Measurements from ENCODE around the gene ADAMTSL1.
A peak's percentile ranks its signal among the peaks of the same experiment; 100 is the strongest.

The ADAMTSL1 gene, protein sequence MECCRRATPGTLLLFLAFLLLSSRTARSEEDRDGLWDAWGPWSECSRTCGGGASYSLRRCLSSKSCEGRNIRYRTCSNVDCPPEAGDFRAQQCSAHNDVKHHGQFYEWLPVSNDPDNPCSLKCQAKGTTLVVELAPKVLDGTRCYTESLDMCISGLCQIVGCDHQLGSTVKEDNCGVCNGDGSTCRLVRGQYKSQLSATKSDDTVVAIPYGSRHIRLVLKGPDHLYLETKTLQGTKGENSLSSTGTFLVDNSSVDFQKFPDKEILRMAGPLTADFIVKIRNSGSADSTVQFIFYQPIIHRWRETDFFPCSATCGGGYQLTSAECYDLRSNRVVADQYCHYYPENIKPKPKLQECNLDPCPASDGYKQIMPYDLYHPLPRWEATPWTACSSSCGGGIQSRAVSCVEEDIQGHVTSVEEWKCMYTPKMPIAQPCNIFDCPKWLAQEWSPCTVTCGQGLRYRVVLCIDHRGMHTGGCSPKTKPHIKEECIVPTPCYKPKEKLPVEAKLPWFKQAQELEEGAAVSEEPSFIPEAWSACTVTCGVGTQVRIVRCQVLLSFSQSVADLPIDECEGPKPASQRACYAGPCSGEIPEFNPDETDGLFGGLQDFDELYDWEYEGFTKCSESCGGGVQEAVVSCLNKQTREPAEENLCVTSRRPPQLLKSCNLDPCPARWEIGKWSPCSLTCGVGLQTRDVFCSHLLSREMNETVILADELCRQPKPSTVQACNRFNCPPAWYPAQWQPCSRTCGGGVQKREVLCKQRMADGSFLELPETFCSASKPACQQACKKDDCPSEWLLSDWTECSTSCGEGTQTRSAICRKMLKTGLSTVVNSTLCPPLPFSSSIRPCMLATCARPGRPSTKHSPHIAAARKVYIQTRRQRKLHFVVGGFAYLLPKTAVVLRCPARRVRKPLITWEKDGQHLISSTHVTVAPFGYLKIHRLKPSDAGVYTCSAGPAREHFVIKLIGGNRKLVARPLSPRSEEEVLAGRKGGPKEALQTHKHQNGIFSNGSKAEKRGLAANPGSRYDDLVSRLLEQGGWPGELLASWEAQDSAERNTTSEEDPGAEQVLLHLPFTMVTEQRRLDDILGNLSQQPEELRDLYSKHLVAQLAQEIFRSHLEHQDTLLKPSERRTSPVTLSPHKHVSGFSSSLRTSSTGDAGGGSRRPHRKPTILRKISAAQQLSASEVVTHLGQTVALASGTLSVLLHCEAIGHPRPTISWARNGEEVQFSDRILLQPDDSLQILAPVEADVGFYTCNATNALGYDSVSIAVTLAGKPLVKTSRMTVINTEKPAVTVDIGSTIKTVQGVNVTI (N-terminal part only)

DNA sequence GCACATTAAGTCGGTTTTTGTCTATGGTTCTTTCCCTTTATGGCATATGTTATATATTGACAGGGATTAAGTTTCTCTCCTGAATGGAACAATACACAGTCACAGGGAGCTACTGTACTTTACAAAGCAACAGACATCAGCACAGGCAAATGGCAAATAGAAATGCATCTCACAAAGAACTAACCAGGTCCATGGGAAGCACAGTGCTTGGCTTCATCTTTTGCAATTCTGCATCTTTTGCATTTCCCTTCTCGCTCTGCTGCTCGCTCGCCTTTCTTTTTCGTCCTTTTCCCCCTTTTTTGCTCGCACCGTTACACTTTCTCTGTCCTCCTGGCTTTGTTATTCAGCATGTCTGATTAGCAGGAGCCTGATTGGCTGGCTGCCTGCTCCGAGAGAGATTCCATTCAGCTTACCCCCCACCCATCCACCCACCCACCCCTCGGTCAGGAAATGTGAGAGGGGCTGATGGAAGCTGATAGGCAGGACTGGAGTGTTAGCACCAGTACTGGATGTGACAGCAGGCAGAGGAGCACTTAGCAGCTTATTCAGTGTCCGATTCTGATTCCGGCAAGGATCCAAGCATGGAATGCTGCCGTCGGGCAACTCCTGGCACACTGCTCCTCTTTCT lies at the start of gene ADAMTSL1:
Gene ADAMTSL1 (plus strand): TSS at position 502 of the 628 bp plus-strand sequence. CDS start 80 bp downstream, at position 582.
- no peak for DNase-seq

DNA sequence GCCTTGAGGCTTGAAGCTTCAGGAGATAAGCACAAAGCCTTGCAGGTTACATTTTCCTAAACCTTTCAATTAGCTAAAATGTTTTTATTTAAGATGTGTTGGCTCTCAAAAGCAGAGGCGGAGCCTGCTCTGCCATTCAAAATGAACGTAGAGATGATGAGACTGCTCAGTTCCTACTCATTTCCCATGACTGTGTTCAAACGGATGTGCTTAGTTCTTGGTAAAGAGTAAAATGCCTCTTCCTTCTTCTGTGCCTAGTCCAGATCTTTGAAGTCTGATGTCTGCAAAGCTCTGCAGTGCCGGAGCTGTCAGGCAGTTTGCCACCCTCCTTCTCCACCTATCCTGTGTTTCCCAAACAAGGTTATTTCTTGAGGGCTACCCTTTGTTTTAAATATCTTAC lies 46.3 kb upstream of the ADAMTSL1 start:
- DNase-seq = no peak

- no peak for DNase-seq
These were observed 45.3 kb upstream of the ADAMTSL1 start for GRCh38 chr9:18428661-18429060.

DNA sequence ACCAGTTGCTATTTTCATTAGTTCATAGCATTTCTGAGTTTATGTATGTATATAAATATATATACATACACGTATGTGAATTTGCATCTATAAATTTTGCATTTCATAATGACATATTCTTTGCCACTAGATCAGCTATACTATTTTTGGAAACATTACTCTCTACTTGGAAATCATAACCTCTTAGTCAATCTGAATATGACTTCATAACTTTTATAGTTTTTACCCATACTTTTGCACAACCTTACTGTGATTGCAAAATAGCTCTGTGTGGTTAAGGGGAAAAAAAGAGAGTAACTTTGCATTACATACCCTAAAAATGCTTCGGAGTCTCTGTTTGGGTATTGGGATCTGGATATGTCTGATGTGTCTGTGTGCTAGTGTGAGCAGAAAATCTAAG lies 44.9 kb upstream of the ADAMTSL1 start:
- no peak for DNase-seq

DNA sequence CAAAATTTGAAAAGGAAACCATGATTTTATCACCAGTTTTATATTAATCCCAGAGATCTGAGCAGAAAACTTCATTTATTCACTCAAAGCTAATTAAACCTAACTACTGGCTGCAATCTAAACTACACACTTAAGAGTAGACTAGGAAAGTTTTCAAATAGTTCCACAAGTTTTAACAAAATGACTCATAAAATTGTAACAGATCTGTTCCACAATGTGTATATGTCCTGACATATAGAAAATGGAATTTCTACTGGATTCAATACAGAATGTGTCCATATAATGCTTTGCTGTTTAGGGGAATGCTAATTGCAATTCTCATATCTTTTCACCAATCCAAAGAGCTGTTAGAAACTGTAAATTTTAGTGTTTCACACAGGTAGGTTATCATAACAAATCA lies 40.3 kb upstream of the ADAMTSL1 start:
- no peak for DNase-seq

DNA sequence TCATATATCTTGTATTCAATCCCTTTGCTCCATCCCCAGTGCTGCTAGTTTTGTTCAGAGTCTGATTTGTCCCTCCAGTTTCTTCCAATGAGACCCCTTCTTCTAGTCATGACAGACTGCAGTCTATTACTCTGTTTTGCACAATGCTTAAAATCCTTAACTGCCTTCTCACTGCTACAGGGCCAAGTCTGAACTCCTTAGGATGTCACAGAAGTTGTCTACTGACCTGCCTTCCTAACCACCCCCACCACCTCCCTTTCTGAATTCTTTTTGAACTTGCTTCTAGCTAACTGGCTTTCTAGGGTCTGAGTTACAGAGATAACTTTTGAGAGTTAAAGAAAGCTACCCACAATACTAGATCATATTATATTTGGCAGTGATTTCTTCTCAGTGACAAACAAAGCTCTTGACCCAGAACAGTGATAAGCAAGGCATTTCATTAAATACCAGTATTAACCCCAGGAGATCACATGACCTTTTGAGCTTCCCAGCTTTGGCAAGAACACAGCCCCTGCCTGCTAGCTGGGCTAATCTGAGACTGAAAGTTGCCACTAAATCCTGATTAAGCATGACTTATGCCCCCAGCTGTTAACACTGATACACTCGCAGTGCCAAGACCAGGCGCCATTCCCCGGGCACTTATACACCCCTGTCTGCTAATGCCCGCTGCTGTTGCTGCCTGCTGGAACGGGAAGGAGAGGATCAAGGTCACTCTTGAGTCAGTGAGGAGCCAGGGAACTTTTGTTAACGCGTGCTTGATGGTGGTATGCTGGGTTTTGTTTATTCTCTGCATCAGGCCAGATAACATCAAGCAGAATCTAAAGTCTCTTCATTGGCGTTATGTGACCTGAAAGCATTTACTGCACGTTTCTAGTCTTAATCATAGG lies 36.4 kb upstream of the ADAMTSL1 start:
- DNase-seq = no peak

DNA sequence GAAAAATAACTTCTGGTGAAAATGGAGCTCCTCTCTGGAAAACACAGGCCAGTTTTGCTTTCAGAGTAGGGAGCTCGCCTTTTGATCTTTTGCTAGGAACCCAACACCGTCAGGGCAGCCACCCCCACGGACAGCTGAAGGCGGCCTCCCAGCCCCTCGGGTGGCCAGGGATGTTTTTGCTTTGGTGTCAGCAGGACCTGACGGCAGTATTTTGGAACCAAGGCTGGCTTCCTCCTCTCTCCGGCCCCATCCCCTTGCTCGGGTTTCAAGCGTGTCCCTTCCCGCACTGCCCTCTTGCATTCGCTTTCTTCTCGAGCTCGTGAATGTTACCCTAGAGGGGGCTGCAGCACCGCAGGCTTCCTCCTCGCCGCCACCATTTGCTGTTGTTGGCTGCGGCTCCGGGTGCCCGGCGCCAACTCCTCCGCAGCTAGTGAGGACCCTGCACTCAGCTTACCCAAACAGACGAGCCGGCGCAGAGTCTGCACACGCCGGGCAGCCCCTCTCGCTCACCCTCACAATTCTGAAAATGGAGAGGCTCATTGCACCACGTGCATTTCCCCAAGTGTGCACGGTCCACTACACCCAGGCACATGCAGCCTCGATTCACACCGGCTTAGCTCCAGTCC lies 35.5 kb upstream of the ADAMTSL1 start:
- no peak for DNase-seq

GRCh38 chr9:18438951-18439350 lies 35.0 kb upstream of the ADAMTSL1 start:
- no peak for DNase-seq

GRCh38 chr9:18441261-18441660 lies 32.7 kb upstream of the ADAMTSL1 start:
- no peak for DNase-seq

GRCh38 chr9:18442629-18443491 lies 31.1 kb upstream of the ADAMTSL1 start:
- DNase-seq = peak; percentile 6

GRCh38 chr9:18447131-18447530 lies 26.8 kb upstream of the ADAMTSL1 start:
- no peak for DNase-seq

- DNase-seq = no peak
These were observed 26.4 kb upstream of the ADAMTSL1 start for GRCh38 chr9:18447541-18447940.

DNA sequence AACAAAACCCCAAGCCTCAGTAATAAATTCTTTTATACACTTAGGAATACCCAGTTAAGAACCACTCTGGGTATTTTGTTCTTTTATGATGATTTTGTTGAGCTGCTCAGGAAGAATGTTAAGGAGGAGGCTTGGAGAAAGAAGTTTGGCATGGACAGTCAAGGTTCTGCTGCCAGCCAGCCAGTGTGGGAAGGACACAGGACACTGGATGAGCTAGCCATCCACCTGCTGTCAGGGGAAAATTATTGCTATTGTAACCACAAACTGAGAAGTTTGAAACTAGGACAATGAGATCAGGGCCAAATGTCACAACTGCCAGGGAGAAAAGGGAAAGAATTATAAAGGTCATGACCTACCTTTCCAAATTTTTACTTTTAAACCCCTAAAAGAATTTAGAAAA lies 25.9 kb upstream of the ADAMTSL1 start:
- DNase-seq = no peak

DNA sequence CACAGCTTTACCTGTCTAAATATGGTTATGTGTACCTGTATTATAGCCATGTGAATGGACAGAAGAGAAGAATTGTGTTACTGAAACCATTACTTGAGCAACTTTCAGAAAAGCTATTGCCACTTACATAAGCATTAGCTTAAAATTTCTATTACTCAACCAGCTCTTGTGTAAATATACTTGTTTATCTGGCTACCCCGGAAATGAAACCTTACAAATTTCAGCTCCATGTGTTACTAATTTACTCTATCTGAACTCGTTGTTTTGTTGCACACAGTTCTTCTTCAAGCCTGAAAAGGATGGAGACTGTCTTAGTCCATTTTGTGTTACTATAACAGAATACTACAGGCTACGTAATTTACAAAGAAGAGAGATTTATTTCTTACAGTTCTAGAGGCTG lies 22.5 kb upstream of the ADAMTSL1 start:
- DNase-seq = no peak

DNA sequence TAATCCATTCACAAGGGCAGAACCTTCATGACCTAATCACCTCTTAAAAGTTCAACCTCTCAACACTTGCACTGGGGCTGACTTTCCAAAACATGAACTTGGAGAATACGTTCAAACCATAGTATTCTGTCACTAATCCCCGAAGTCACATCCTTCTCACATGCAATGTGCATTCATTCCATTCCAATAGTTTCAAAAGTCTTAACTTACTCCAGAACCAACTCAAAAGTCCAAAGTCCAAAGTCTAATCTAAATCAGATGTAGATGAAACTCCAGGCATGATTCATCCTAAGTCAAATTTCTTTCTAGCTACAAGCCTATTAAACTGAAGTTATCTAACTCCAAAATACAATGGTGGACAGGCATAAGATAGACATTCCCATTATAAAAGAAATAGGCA lies 21.7 kb upstream of the ADAMTSL1 start:
- no peak for DNase-seq

GRCh38 chr9:18456624-18457237 lies 17.2 kb upstream of the ADAMTSL1 start:
- DNase-seq = no peak

DNA sequence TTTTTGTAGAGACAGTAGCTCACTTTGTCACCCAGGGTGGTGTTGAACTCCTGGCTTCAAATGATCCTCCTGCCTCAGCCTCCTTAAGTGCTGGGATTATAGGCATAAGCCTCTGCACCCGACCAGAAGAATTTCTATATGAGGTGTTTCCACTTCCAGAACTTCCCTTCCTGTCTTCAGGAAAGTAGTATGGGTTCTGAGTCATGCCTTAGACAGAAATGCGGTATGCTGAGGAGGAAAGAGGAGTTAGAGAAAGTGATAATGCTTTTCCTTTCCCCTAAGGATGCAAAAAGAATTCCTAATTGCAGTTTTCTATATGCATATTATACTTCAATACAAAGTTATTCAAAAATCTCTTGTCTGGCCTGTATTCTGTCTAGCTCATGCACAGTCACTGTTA lies 16.4 kb upstream of the ADAMTSL1 start:
- no peak for DNase-seq

DNA sequence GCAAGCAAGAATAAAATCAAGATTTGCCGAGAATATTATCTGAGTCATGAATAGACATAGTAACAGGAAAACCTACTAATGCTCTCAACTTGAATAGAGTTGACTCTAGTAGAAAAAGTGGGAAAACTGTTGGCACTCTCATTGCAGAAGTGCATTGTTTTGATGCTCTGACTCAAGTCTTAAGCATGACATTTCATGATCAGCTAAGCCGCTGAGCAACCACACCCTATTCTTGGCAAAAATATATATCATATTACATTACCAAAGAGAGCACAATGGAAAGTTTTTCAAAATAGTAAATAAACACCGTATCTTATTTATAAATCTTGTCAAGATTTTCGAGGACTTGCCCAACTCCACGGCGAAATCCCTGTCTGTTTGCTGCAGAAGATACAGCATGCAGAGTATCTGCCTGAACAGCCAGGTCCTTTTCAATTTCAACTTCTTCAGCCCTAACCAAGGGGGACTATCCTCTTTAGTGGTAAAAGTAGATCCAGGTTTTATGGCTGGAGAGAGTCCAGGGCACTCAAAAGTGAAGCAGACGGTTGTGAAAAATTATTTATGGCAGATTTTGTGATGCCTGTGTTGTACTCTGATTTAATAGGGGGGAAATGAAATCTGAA lies 13.9 kb upstream of the ADAMTSL1 start:
- no peak for DNase-seq

DNA sequence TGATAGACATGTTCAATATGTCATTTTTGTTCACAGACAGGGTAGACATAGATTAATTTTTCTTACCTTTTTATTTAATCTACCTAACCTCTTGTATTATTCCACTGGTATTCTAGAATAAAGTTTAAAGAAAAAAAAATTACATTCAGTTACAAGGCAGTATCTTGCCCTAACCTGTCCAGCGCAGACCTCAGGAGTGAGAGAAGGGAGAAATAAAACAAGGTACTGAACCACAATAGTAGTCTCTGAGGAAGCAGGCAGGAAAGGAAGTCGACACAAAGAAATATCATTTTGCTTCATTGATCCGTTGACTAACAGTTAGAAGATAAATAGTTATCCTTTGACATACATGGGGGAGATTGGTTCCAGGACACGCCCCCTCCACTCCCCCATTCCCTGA lies 12.5 kb upstream of the ADAMTSL1 start:
- DNase-seq = no peak

Data from SHP77 treated with DMSO at 0.1 percent for 48 hours (cell line).